H9 (cell line): ENCODE data around the gene TMEM204. TPM values are rescaled to one million over a fixed set of nuclear protein-coding genes. Genes with fewer than 3 reads are reported as not detected.
A peak's percentile ranks its signal among the peaks of the same experiment; 100 is the strongest.

ENCODE experiments used
- DNase-seq: peaks from one replicate; pipeline ENCODE4 v3.0.0-alpha.2; 2017
- H2AFZ ChIP-seq: one replicate; pipeline ENCODE4 v1.6.1; 2013; ENCODE audit warnings: mild to moderate bottlenecking, low read length, control low read depth, moderate library complexity
- H2AK5ac ChIP-seq: 2 replicates; pipeline ENCODE4 v1.6.1; 2013; ENCODE audit warnings: low read length, control low read depth, mixed read lengths; ENCODE audit not compliant: insufficient read length
- H2BK120ac ChIP-seq: one replicate; pipeline ENCODE4 v1.6.1; 2013; ENCODE audit warnings: low read depth, mild to moderate bottlenecking, low read length, control low read depth, inconsistent platforms; ENCODE audit not compliant: poor library complexity, severe bottlenecking
- H2BK12ac ChIP-seq: 2 replicates; pipeline ENCODE4 v1.6.1; 2013; ENCODE audit warnings: low read length, control low read depth, mixed read lengths, low read depth; ENCODE audit not compliant: insufficient read length
- H2BK15ac ChIP-seq: 2 replicates; pipeline ENCODE4 v1.6.1; 2013; ENCODE audit warnings: low read depth, low read length, control low read depth
- H2BK20ac ChIP-seq: one replicate; pipeline ENCODE4 v1.6.1; 2013; ENCODE audit warnings: low read depth, mild to moderate bottlenecking, low read length, control low read depth, inconsistent platforms; ENCODE audit not compliant: poor library complexity, severe bottlenecking
- H2BK5ac ChIP-seq: 2 replicates; pipeline ENCODE4 v1.6.1; 2013; ENCODE audit warnings: low read length, control low read depth, mixed read lengths; ENCODE audit not compliant: insufficient read length
- H3K14ac ChIP-seq: 2 replicates; pipeline ENCODE4 v1.6.1; 2013; ENCODE audit warnings: low read length, control low read depth; ENCODE audit not compliant: insufficient read depth
- H3K18ac ChIP-seq: 2 replicates; pipeline ENCODE4 v1.6.1; 2013; ENCODE audit warnings: low read depth, mild to moderate bottlenecking, mixed read lengths, low read length, control low read depth; ENCODE audit not compliant: insufficient read length
- H3K23ac ChIP-seq: 2 replicates; pipeline ENCODE4 v1.6.1; 2013; ENCODE audit warnings: low read length, control low read depth, mixed read lengths, low read depth; ENCODE audit not compliant: insufficient read length
- H3K23me2 ChIP-seq: 2 replicates; pipeline ENCODE4 v1.6.1; 2013; ENCODE audit warnings: low read depth, mild to moderate bottlenecking, mixed read lengths, low read length, control low read depth; ENCODE audit not compliant: insufficient read length, poor library complexity, severe bottlenecking
- H3K27ac ChIP-seq: 2 replicates; pipeline ENCODE4 v1.5.1; 2013; ENCODE audit warnings: low read length, control low read depth, mixed read lengths, low read depth; ENCODE audit not compliant: insufficient read length
- H3K27me3 ChIP-seq: 2 replicates; pipeline ENCODE4 v1.6.1; 2013; ENCODE audit warnings: low read length, control low read depth, inconsistent platforms; ENCODE audit not compliant: insufficient read depth
- H3K4ac ChIP-seq: 2 replicates; pipeline ENCODE4 v1.6.1; 2013; ENCODE audit warnings: low read depth, mild to moderate bottlenecking, control low read depth, inconsistent platforms, low read length, moderate library complexity
- H3K4me1 ChIP-seq: 2 replicates; pipeline ENCODE4 v1.6.1; 2013; ENCODE audit warnings: low read length, control low read depth, inconsistent platforms; ENCODE audit not compliant: insufficient read depth
- H3K4me2 ChIP-seq: 2 replicates; pipeline ENCODE4 v1.6.1; 2013; ENCODE audit warnings: low read length, control low read depth, mixed read lengths; ENCODE audit not compliant: insufficient read length, insufficient read depth
- H3K56ac ChIP-seq: 2 replicates; pipeline ENCODE4 v1.6.1; 2013; ENCODE audit warnings: low read depth, mild to moderate bottlenecking, mixed read lengths, low read length, control low read depth; ENCODE audit not compliant: insufficient read length
- H3K79me1 ChIP-seq: 2 replicates; pipeline ENCODE4 v1.6.1; 2013; ENCODE audit warnings: low read depth, mild to moderate bottlenecking, moderate library complexity, low read length, control low read depth, inconsistent platforms; ENCODE audit not compliant: insufficient read depth, poor library complexity, severe bottlenecking
- H3K79me2 ChIP-seq: 2 replicates; pipeline ENCODE4 v1.6.1; 2013; ENCODE audit warnings: low read length, control low read depth, inconsistent platforms; ENCODE audit not compliant: insufficient read depth
- H3K9ac ChIP-seq: 2 replicates; pipeline ENCODE4 v1.6.1; 2013; ENCODE audit warnings: low read length, control low read depth, mixed read lengths; ENCODE audit not compliant: insufficient read length; ENCODE audit errors: extremely low read depth
- H3K9me3 ChIP-seq: one replicate; pipeline ENCODE4 v1.6.1; 2013; ENCODE audit warnings: low read depth, low read length, inconsistent platforms; ENCODE audit not compliant: control insufficient read depth
- H3T11ph ChIP-seq: one replicate; pipeline ENCODE4 v1.6.1; 2013; ENCODE audit warnings: mild to moderate bottlenecking, low read length, control low read depth, inconsistent platforms
- H4K20me1 ChIP-seq: one replicate; pipeline ENCODE4 v1.6.1; 2013; ENCODE audit not compliant: control insufficient read depth, insufficient read length, insufficient read depth
- H4K5ac ChIP-seq: 2 replicates; pipeline ENCODE4 v1.6.1; 2013; ENCODE audit warnings: low read depth, mild to moderate bottlenecking, mixed read lengths, low read length, control low read depth; ENCODE audit not compliant: insufficient read length
- H4K8ac ChIP-seq: replicated peaks from 2 replicates; pipeline ENCODE4 v1.6.1; 2013; ENCODE audit warnings: low read length, control low read depth, mixed read lengths, low read depth; ENCODE audit not compliant: insufficient read length
- H4K91ac ChIP-seq: 2 replicates; pipeline ENCODE4 v1.6.1; 2013; ENCODE audit warnings: low read depth, mild to moderate bottlenecking, moderate library complexity, mixed read lengths, low read length, control low read depth; ENCODE audit not compliant: insufficient read length
- H3K27ac Mint-ChIP-seq, 3 experiments: 2 replicates in 2 of 3; 3 replicates in 1 of 3; pipeline ENCODE4 v1.8.0; 2020 to 2021; ENCODE audit warnings: mixed read lengths in 3 of 3, mild to moderate bottlenecking in 1 of 3, moderate library complexity in 1 of 3
- H3K27me3 Mint-ChIP-seq: 2 replicates; pipeline ENCODE4 v1.8.0; 2021; ENCODE audit warnings: low read depth, mild to moderate bottlenecking, moderate library complexity, mixed read lengths
- H3K36me3 Mint-ChIP-seq, 3 experiments: 2 replicates in 2 of 3; 3 replicates in 1 of 3; pipeline ENCODE4 v1.8.0; 2020 to 2021; ENCODE audit warnings: low read depth in 3 of 3, mixed read lengths in 3 of 3; ENCODE audit not compliant: insufficient read depth in 1 of 3
- H3K4me1 Mint-ChIP-seq, 2 experiments: 2 replicates each; pipeline ENCODE4 v1.8.0; 2020; ENCODE audit warnings: mixed read lengths in 2 of 2
- H3K4me3 Mint-ChIP-seq, 2 experiments: 2 replicates in 1 of 2; 3 replicates in 1 of 2; pipeline ENCODE4 v1.8.0; 2020 to 2021; ENCODE audit warnings: mild to moderate bottlenecking in 2 of 2, mixed read lengths in 2 of 2, moderate library complexity in 1 of 2
- H3K9me3 Mint-ChIP-seq, 2 experiments: 2 replicates in 1 of 2; 3 replicates in 1 of 2; pipeline ENCODE4 v1.8.0; 2020; ENCODE audit warnings: mild to moderate bottlenecking in 2 of 2, mixed read lengths in 2 of 2, moderate library complexity in 1 of 2
- WGBS: extraction: QIAGEN DNeasy Blood & Tissue Kit; methylation state at CpG from one replicate; pipeline ENCODE4 v1.1.7; 2013; ENCODE audit warnings: missing lambda C conversion rate, low lambda C conversion rate, mixed read lengths; ENCODE audit not compliant: insufficient read length; ENCODE audit errors: extremely low coverage; 5-methylcytosine and 5-hydroxymethylcytosine counted together
- total RNA-seq: library from RNA; stranded (reverse); gene quantifications from 2 replicates; pipeline ENCODE4 v1.2.1, GENCODE V29; 2021
- TF ChIP-seq, protein P1 (sequence below): fragments of 200-600 bp; sonication (generic); conservative IDR thresholded peaks from 3 replicates; pipeline ENCODE4 v1.8.0; 2021; ENCODE audit warnings: antibody characterized with exemption, mild to moderate bottlenecking

The TMEM204 gene
- total RNA-seq, 1 experiment from 2014 or later: not detected

DNA sequence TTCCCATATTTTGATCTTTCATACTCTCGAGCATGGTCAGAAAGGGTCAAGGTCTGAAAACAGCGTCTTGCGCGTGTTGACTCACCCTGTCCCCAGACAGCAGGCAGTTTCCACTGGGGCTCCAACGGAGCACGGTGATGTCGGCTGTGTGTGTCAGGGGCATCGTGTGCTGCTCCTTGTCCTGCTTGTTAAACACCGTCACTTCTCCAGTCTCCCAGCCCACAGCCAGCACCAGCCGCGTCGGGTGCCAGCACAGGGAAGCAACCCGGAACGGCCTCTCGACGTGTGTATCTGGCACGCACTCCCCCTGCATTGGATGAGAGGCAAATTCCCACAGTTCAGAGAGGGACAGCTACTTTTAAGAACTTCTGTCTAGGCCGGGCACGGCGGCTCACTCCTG, 68.8 kb downstream of the TMEM204 start:
- Mint-ChIP-seq H3K9me3 (peaks cover 14 to 15% of the 10 kb centered on the region in 2 experiments), H3K4me3 (peak overlapping the region in 1 of 2 experiments; percentile 14; a peak in 1 of 5 replicates), H3K27ac (peak overlapping the region in 1 of 3 experiments; percentile 68; a peak in 1 of 7 replicates), H3K27me3 (peaks cover 3% of the 10 kb centered on the region; the same call in 1 of the 2 replicates), H3K4me1 (no peaks in the 10 kb centered on the region), H3K36me3 (peaks cover 33 to 55% (median 53%) of the 10 kb centered on the region in 3 experiments)
- Histone ChIP-seq H3K9me3 (no peaks in the 10 kb centered on the region), H2BK20ac (no peak overlapping the region), H2BK5ac (no peak overlapping the region), H3K4ac (no peak overlapping the region), H4K5ac (no peak overlapping the region), H3K23ac (no peak overlapping the region), H4K20me1 (no peaks in the 10 kb centered on the region), H4K8ac (no peak overlapping the region), H3K4me1 (no peaks in the 10 kb centered on the region), H2BK12ac (no peak overlapping the region), H3K23me2 (no peaks in the 10 kb centered on the region), H3K79me1 (no peaks in the 10 kb centered on the region), H3K18ac (no peak overlapping the region), H2AK5ac (no peak overlapping the region), H2BK15ac (no peak overlapping the region), H3K9ac (no peak overlapping the region), H3K56ac (no peak overlapping the region), H3T11ph (no peak overlapping the region), H3K14ac (no peak overlapping the region), H3K4me2 (no peak overlapping the region), H2BK120ac (no peak overlapping the region), H3K79me2 (no peaks in the 10 kb centered on the region), H3K27ac (no peak overlapping the region), H3K27me3 (no peaks in the 10 kb centered on the region), H4K91ac (no peak overlapping the region), H2AFZ (no peak overlapping the region)
- WGBS: no CpG with 5 or more reads among the region's 20 CpGs
- TF ChIP-seq, protein P1, sequence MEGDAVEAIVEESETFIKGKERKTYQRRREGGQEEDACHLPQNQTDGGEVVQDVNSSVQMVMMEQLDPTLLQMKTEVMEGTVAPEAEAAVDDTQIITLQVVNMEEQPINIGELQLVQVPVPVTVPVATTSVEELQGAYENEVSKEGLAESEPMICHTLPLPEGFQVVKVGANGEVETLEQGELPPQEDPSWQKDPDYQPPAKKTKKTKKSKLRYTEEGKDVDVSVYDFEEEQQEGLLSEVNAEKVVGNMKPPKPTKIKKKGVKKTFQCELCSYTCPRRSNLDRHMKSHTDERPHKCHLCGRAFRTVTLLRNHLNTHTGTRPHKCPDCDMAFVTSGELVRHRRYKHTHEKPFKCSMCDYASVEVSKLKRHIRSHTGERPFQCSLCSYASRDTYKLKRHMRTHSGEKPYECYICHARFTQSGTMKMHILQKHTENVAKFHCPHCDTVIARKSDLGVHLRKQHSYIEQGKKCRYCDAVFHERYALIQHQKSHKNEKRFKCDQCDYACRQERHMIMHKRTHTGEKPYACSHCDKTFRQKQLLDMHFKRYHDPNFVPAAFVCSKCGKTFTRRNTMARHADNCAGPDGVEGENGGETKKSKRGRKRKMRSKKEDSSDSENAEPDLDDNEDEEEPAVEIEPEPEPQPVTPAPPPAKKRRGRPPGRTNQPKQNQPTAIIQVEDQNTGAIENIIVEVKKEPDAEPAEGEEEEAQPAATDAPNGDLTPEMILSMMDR: no peak
- no peak for DNase-seq

Other genes starting within 250 kb of the TMEM204 start
- gene UBE2I, start 224.0 kb upstream of the TMEM204 start, total RNA-seq: 286 and 290 TPM in 2 replicates
- 5.9 and 6.8 TPM in 2 replicates for gene BAIAP3, start 200.0 kb upstream of the TMEM204 start, total RNA-seq
- 58.8 and 65.0 TPM in 2 replicates for gene TSR3, start 181.8 kb upstream of the TMEM204 start, total RNA-seq
- gene GNPTG, start 181.7 kb upstream of the TMEM204 start, total RNA-seq: 29.4 and 29.7 TPM in 2 replicates
- gene UNKL, start 119.0 kb upstream of the TMEM204 start, total RNA-seq: 32.0 and 33.3 TPM in 2 replicates
- gene UQCC4, start 112.9 kb upstream of the TMEM204 start, total RNA-seq: 11.4 and 12.3 TPM in 2 replicates
- not detected in 2 replicates for gene PERCC1, start 102.6 kb upstream of the TMEM204 start, total RNA-seq
- gene CCDC154, start 89.1 kb upstream of the TMEM204 start, total RNA-seq: 1.3 and 2.0 TPM in 2 replicates
- 70.0 and 75.3 TPM in 2 replicates for gene CLCN7, start 58.6 kb upstream of the TMEM204 start, total RNA-seq
- gene PTX4, start 44.7 kb upstream of the TMEM204 start, total RNA-seq: 0.20 TPM in 1 of 2 replicates, not detected in the other
- 93.4 and 98.9 TPM in 2 replicates for gene TELO2, start 40.3 kb upstream of the TMEM204 start, total RNA-seq
- 21.3 and 24.0 TPM in 2 replicates for gene IFT140, start 78.4 kb downstream of the TMEM204 start, total RNA-seq
- gene CRAMP1, start 78.7 kb downstream of the TMEM204 start, total RNA-seq: 39.2 and 46.2 TPM in 2 replicates
- 200 and 206 TPM in 2 replicates for gene JPT2, start 144.6 kb downstream of the TMEM204 start, total RNA-seq
- gene MAPK8IP3, start 172.5 kb downstream of the TMEM204 start, total RNA-seq: 49.4 and 51.3 TPM in 2 replicates
- gene NME3, start 237.9 kb downstream of the TMEM204 start, total RNA-seq: 76.9 and 81.9 TPM in 2 replicates
- gene EME2, start 239.1 kb downstream of the TMEM204 start, total RNA-seq: 60.4 and 63.6 TPM in 2 replicates
- gene MRPS34, start 239.5 kb downstream of the TMEM204 start, total RNA-seq: 199 and 205 TPM in 2 replicates
- 19.9 and 20.0 TPM in 2 replicates for gene SPSB3, start 248.9 kb downstream of the TMEM204 start, total RNA-seq
- gene NUBP2, start 249.3 kb downstream of the TMEM204 start, total RNA-seq: 67.7 and 69.4 TPM in 2 replicates